Hepatic stellate cell (primary cell): Measurements from ENCODE around the gene MRPS5.
A peak's percentile ranks its signal among the peaks of the same experiment; 100 is the strongest.

ENCODE experiments used
- DNase-seq: peaks from one replicate; pipeline ENCODE4 v3.0.0; 2011; ENCODE audit warnings: low spot score

MRPS5 gene

DNA sequence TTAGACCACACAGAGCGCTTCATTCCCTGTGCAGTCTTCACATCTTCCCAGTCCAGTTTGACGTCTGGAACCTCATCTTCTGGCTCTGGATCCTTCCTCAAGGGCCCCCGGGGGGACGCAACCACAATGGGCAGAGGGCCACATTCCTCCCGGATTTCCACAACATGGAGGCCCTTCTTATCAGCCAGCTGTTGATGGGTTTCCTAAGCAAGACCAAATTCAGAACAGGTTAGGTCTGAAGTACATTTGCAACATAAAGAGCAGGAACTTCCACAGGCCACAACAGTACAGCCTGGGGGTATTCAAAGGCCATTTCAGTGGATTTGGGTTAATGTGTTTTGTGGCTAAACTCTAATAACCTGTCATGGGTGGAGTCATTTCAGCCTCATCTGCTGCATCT lies 34.2 kb downstream of the MRPS5 start:
- no peak for DNase-seq

DNA sequence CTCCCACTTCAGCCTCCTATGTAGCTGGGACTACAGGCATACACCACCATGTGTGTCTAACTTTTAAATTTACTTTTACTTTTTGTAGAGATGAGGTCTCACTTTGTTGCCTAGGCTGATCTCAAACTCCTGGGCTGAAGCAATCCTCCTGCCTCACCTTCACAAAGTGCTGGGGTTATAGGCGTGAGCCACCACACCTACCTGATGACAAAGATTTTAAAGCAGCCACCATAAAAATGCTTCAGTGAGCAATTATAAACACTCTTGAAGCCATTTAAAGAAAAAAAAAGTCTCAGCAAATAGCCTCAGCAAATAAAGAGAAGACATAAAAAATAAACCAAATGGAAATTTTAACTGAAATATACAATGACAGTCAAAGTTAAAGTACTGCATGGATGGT lies 35.6 kb downstream of the MRPS5 start:
- DNase-seq = no peak

DNA sequence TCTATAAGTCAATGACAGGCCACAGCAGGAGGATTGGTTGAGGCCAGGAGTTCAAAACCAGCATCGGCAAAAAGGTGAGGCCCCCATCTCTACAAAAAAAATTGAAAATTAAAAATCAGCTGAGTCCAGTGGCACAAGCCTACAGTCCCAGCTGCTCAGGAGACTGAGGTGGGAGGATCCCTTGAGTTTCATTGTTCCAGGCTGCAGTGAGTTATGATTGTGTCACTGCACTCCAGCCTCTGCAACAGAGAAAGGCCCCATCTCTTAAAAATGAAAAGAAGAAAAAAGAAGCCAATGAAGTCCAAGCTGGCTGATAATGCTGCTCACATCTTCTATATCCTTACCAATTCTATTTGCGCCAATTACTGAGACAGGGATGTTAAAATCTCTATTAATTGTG lies 39.1 kb downstream of the MRPS5 start:
- no peak for DNase-seq

DNA sequence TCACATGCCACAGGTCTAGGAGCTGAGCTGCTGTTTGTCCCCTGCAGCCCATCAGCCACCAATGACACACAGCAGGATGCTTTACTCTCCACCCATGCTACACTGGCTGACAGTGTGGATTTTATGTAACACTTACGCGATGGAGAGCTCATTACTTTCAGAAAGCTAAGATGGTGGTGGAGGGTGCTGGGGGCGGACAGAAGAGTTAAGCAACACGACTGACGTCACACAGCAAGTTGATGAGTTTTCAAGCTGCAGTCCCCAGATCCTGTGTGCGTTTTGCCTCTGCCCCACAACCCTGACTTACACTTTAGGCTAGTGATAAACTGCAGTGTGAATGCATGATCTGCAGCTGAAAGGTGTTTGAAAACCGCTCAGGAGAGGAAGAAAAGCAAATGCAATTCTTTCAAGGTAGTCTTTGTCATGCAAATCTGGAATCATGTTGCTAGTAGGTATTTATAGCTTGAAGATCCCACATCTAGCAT lies 42.4 kb downstream of the MRPS5 start:
- DNase-seq = no peak

DNA sequence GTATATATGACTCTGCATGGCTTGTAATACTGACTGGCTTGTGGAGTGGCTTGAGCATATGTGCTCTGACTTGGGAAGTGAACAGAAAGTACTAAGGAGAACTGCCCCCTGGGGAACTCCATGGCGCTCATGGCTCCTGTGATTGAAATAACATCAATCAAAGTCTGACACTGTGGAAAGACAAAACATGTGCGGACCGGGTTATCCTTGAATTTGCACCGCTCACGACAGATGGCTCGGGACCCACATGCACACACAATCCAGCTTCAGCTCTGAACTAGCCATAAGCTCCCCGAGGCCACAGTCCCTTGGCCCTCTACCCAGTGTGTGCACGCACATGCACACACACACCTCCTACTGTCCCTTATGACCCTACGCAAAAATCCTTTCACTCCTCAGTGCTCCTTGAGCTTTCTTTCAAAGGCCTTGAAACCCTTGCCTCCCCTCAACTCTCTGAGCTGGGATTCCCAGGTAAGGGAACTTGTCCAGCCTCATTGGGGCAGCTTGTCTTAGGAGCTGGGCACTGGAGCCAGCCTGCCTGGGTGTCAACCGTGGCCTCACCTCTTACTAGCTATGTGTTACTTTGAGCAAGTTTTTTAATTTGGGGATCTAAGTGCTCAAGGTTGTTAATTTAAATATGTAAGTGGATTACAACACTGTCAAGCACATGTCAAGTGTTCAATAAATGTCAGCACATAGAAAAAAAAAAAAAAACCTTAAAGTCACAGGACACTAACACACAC lies 43.6 kb downstream of the MRPS5 start:
- no peak for DNase-seq

DNA sequence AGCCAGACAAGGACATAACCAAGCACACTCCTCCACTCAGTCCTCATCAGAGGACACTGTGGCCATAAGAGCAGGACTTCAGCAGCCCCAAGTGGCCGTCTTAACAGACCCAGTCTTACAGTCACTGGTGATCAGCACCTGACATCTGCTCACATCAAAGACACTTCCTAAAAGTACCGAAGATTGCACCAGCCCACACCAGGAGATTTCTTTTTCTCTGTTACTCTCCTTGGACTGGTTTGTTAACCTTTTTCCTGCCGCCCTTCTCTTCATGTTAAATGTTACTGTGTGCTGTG lies 44.1 kb downstream of the MRPS5 start:
- no peak for DNase-seq

DNA sequence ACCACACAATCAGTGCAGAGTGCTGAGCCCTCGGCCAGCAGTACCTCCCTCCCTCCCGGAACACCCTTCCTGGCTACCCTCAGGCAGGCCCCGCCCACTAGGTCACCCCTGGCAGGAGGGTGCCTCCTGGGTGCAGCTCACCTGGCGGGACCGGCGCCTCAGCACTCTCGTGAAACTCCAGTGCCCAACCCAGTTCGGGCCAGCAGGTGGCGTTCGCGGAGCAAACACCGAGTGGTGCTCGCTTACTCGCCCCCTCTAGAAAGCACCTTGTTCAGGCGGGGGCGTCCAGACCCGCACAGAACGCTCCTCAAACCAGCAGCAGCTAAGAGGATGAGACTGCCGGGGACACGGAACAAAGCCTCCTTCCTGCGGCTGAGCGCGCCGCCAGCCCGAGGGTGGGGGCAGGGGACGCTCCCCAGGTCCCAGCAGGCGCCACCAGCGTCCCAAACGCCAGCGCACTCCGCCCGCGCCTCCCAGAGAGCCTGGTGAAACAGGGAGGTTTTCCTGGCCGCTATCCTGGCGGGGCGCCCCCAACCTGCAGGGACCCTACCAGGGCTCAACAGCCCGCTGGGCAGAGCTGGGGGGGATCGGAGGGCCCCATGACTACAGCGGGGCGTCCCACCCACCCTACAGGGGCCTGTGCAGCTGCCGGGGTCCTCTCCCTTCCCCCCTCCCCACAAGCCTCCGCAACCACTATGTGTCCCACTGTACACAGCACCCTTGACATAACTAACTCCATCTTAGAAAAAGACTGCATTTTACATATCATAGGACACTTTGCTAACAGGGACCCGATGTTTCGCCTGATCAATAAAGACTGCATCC lies 44.7 kb downstream of the MRPS5 start:
- peak; percentile 62 for DNase-seq

DNA sequence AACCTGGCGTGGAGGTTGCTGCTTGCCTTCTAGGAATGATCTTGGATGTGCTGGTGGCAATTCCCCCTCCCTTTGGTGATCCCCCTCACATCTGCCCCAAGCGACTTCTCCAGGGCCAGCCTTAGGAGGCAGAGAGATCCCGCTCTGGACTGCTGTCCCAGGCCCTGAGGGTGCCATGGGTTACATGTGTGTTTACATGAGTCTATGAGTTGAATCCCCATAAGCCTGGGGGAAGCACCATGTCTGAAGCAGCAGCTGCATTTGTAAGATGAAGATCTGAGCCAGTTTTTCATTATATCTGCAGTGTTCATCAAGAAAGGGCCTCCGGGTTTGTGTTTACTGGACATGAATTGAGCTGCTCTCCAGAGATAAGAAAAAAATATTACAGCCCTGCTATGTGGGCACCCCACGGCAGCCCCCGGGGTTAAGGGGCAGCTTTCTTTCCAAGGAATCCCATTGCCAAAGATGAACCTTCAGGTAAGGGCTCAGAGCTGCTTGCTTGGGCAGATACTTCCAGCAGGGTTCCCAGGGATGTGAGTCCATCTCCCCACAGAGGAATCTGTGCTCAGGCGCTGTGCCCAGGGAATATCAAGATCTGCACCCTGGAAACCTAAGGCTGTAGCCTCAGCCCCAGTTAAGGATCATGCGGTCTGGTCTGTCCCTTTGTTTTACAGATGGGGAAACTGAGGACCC lies 46.0 kb downstream of the MRPS5 start:
- DNase-seq = no peak

DNA sequence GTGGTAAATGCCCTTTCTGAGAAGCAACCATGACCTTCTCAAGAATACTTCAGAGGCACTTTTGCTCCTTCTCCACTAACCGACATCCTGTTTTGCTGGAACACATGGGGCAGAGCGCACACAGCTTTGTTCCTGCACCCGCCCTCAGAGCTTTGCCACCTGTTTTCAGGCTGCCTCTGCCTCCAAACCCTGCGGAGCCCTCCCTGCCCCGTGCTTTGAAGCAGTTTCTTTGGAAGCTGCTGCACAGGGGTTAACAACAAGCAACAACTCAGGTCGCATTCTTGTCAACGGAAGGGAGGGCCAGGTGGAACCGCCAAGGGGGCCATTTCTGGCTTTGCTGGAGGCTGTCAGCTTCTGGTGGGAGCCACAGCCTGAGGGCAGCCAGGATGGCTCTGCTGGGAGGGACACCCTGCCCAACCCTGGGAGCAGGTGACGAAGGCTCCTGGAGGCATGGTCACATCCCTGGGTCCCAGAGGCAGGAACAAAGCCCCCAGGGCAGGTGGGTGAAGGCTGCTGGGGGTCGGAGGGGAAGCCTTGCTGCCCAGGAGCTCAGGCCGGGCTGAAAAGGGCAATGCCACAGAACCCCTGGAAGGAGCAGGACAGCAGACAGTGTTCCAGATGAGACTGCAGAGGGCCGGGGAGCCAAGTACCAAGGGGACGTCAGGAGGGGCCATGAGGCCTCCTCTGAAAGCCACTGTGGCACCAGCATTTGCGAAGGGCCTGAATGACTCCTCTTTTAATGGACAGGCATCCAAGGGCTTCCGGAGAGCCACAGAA lies 46.8 kb downstream of the MRPS5 start:
- DNase-seq = no peak

DNA sequence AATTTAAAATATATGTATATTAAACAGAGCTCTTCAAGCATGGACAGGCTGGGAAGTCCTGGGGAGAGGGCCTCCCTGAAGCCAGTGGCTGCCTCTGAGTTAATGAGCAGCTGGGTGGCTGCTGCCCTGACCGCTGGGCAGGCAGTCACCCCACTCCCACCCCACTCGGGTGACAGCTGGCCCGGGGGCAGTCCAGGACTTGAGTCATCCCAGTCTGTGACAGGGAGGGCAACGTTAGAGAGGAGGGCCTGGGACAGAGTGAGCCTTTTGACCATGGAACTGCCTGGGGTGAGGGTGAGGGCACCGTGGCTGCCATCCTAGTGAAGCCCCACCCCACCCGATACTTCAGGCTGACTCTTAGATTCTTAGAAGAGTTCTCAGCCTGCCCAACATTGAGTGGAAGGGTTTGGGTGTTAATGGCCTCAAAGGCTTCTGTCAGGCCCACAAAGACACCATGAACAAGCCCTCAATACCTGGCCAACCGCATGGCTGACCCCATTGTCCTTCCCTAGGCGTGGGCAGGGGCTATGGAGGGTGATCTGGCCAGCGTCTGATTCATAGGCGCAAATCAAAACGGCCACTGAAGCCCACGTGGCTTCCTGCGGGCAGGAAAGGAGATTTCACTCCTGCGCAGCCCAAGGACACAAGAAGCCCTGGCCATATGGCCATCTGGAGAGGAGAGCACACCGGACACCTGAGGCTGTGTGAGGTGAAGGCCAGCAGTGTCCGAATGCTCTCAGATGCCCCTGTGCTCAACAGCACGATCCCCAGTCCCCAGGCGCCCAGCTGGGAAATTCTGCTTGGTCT lies 47.5 kb downstream of the MRPS5 start:
- DNase-seq = no peak

DNA sequence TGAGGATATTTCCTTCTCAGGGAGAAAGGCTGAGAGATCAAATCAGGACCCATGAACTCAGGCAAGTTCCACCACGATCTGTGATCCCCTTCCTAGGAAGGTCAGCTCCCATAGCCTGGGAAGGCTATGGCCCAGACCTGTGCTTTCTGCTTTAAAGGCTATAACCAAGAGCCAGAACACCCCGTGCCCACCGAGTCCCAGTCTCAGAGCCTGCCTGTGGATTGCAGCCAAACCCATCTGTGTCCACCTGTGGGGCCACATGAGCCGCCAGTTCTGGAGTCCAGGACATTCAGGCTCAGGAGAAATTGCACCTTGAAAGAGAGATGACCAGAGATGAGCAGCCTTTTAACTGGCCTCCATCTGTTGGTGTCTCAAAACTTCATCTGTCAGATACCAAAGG lies 49.2 kb downstream of the MRPS5 start:
- no peak for DNase-seq

DNA sequence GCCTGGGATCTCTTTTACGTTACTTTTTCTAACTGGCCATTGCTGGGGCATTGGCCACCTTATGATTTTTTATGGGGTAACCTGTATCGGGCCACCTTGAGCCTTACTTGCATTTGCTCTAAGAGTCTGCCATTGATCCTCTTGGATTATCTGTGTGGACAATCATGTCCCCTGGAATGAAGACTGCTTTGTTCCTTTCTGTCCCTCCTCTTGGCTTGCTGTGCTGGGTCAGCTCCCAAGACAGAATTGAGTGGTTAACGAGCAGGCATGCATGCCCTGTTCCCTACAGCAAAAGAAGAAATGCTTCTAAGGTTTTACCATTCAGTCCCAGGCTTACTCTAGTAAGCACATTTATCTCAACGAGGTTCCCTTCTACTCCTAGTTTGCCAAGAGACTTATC lies 49.8 kb downstream of the MRPS5 start:
- no peak for DNase-seq

DNA sequence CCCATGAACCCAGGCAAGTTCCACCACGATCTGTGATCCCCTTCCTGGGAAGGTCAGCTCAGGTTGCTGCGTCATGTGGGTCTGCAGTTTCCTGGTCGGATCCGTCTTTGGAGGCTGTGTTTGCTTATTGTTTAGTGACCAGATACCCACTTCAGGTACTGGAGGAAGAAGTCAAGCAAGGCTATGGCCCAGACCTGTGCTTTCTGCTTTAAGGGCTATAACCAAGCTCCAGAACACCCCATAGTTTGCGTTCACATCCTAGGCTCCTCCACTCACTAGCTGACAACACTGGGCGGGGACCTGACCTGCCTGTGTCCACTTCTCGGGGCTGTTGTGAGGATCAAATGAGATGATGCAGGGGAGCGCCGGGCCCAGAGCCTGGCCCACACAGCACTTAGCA lies 52.1 kb downstream of the MRPS5 start:
- no peak for DNase-seq

DNA sequence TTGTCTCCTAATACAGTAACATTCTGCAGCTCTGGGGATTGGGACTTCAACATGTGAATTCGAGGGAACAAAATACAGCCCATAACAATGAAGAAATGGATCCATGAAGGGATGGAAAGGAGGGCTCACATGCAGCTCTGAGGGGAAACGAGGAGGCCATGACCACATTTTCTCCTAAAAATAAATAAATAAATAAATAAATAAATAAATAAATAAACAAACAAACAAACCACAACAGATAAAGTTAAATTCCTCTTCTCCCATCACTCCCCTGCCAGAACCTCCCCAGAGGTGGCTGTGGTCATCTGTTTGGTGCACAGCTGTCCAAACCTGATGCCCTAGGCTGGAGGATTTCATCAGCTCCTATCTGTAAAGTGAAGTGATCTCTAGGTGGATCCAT lies 53.4 kb downstream of the MRPS5 start:
- no peak for DNase-seq

DNA sequence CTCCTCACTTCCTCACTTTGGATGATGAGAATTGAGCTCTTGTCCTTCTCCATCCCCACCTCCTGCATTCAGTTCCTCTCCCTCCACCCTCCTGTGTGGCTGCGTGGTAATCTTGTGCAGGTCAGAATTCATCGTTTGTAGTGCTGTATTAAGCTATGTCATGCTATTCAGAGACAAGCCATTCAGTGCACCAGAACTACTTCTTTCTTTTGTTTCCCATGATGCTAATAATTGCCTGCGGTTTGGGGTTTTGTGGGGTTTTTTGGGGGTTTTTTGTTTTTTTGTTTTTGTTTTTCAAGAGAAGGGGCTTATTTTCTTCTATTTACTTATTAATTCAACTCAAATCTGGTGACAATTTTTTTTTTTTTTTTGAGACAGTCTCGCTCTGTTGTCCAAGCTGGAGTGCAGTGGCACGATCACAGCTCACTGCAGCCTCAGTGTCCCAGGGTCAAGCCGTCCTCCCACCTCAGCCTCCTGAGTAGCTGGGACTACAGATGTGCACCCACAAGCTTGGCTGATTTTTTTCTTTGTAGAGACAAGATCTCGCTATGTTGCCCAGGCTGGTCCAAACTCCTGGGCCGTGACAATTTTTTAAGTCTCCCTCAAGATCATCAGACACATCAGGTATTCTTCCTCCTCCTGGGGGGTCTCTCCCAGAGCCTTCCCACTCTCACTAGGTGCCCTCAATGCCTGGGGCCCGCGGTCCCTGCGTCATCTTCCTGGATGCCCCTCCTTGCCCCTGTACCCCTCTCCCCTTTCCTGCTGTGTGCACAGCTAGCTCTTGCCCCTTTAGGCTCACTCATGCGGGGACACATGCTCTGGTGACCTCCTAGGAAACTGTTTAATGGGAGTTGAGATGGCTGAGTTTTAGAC lies 58.3 kb downstream of the MRPS5 start:
- no peak for DNase-seq

DNA sequence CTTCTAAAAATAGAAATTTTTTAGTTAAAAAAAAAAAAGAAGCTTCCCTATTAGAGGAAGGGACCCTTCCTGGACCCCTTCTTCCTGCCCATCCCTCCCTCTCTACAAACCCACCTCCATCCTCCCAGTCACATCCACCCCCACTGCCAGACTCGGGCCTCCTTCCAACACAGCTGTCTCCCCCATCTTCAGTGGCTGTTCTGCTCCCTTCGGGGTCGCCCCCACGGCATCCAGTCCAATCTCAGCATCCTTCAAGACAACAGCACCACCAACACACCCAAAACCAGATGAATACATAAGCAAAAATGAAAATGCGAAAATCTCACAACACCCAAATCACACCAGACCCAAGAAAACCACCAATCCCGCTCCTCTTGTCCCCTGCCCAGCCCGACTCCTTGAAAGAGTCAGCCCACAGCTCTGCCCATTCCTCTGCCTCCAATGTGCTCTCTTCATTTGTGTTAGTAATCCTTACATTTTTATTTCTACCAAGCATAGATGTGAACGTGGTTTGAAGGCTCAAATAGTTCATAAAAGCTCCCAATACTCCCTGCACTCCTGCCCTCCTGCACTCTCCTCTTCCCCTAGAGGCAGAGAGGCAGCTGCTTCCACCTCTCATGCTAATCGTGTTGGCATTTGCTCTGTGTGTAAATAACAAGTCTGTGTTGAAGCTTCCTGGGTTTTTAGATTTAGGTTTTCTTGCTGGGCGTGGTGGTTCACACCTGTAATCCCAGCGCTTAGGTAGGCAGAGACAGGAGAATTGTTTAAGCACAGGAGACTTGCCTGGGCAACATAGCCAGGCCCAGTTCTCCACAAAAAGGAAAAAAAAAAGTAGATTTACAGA lies 59.1 kb downstream of the MRPS5 start:
- DNase-seq = no peak

DNA sequence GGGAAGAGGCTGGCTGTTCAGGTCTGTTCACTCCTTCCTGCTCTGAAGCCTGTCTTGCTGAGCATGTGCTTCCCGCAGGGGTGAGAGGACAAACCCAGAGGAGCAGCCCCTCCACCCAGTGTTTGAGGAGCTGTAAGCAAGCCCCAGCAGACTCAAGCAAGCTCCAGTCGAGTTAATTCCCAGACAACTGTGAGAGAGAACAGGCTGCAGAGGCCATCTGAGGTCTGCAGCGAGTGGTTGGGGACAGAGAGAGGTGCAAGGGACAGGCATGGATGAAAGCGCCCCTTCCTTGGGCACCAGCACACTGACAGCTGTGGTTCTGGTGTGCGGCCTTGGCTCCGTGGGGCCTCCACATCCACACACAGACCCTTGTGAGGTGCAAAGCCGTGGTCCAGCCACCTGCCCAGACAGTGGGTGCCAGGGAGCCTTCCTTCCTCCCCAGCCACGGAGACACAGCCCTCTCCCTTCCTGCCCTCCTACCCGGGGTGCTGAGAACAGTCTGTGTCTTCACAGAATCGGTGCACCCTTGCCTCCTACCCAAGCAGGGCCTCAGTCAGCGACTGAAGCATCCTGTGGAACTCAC lies 59.9 kb downstream of the MRPS5 start:
- DNase-seq = no peak

DNA sequence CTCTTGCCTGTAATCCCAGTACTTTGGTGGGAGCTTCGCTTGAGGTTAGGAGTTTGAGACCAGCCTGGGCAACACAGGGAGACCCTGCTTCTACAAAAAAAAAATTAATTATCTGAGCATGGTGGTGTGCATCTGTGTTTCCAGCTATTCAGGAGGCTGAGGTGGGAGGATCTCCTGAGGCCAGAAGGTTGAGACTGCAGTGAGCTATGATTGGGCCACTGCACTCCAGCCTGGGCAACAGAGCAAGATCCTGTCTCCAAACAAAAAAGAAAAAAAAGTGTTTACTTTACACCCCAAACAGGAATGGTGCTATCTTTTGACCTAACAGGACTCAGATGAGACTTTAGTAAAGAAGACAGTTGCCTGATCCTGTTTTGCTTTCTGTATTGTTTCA lies 60.5 kb downstream of the MRPS5 start:
- no peak for DNase-seq

DNA sequence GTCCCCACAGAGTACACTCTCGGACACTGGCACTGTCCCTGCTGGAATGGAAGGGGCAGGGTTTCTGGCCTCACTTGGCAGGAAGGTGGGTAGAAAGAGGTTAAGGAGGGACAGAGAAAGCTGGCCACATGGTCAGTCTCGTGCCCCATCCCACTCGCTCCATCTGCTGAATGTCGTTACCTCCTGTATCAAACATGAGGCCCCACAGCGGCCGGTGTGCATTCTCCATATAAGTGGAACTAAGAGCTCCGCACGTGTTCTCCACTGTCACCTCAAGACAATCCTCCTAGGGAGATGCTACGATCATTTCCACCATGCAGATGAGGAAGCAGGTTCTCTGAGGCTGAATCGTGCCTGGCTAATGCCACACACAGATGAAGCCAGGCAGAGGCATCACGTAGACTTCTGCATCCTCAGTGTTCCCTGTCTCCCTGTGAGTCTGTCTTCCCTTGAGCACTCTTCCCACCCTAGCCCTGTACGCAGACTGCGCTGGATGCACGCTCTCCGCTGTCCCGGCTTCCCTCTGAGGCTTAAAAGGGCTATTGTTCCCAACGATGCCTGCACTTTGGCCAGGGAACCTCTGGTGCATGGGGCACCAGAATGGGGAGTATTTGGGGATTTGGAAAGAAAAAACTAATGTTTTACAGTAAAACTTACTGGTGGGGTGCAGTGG lies 61.0 kb downstream of the MRPS5 start:
- DNase-seq = no peak
